HG03045 (cell line): ENCODE data around the gene MAGI3.

ENCODE experiments used
- ATAC-seq: cut with Tn5 transposase; IDR thresholded peaks from one replicate; pipeline ENCODE4 v1.9.1; 2021; ENCODE audit warnings: mild to moderate bottlenecking, moderate library complexity; ENCODE audit not compliant: unreplicated experiment

The MAGI3 gene

GRCh38 chr1:113641396-113641795 lies 251.1 kb downstream of the MAGI3 start:
- no peak for ATAC-seq

GRCh38 chr1:113647164-113647563 lies 256.8 kb downstream of the MAGI3 start:
- no peak for ATAC-seq

- no peak for ATAC-seq
Observed at GRCh38 chr1:113648478-113648877, 258.2 kb downstream of the MAGI3 start.

GRCh38 chr1:113652771-113653170 lies 262.5 kb downstream of the MAGI3 start:
- no peak for ATAC-seq

- ATAC-seq = no peak
Observed at GRCh38 chr1:113653741-113654140, 263.4 kb downstream of the MAGI3 start.

- no peak for ATAC-seq
Observed at GRCh38 chr1:113654883-113655282, 264.6 kb downstream of the MAGI3 start.

- no peak for ATAC-seq
Observed at GRCh38 chr1:113657126-113657525, 266.8 kb downstream of the MAGI3 start.

- ATAC-seq = no peak
Observed at GRCh38 chr1:113657556-113658063, 267.3 kb downstream of the MAGI3 start.

- ATAC-seq = no peak
Observed at GRCh38 chr1:113659035-113659434, 268.7 kb downstream of the MAGI3 start.

- ATAC-seq = no peak
Observed at GRCh38 chr1:113659556-113659955, 269.2 kb downstream of the MAGI3 start.

- ATAC-seq = no peak
Observed at GRCh38 chr1:113660088-113660487, 269.8 kb downstream of the MAGI3 start.

- no peak for ATAC-seq
Observed at GRCh38 chr1:113662101-113662500, 271.8 kb downstream of the MAGI3 start.

- no peak for ATAC-seq
Observed at GRCh38 chr1:113663165-113663951, 273.0 kb downstream of the MAGI3 start.

- ATAC-seq = no peak
Observed at GRCh38 chr1:113665071-113665470, 274.8 kb downstream of the MAGI3 start.

- ATAC-seq = no peak
Observed at GRCh38 chr1:113666126-113666525, 275.8 kb downstream of the MAGI3 start.

- ATAC-seq = no peak
Observed at GRCh38 chr1:113669988-113670387, 279.7 kb downstream of the MAGI3 start.

GRCh38 chr1:113670650-113671049 lies 280.3 kb downstream of the MAGI3 start:
- no peak for ATAC-seq

- ATAC-seq = no peak
Observed at GRCh38 chr1:113672491-113672890, 282.2 kb downstream of the MAGI3 start.

GRCh38 chr1:113674591-113674990 lies 284.3 kb downstream of the MAGI3 start:
- no peak for ATAC-seq

GRCh38 chr1:113675302-113675701 lies 285.0 kb downstream of the MAGI3 start:
- no peak for ATAC-seq

- no peak for ATAC-seq
Observed at GRCh38 chr1:113676524-113676923, 286.2 kb downstream of the MAGI3 start.

- no peak for ATAC-seq
Observed at GRCh38 chr1:113677250-113678158, 287.2 kb downstream of the MAGI3 start.
